ENCODE results near the gene ENSA. TPM values are rescaled to one million over a fixed set of nuclear protein-coding genes. Genes with fewer than 3 reads are reported as not detected.

Gene ENSA
- polyA plus RNA-seq, 2 of the 4 experiments (the other 2 are of a cell fraction): 67.9 to 128 TPM

DNA sequence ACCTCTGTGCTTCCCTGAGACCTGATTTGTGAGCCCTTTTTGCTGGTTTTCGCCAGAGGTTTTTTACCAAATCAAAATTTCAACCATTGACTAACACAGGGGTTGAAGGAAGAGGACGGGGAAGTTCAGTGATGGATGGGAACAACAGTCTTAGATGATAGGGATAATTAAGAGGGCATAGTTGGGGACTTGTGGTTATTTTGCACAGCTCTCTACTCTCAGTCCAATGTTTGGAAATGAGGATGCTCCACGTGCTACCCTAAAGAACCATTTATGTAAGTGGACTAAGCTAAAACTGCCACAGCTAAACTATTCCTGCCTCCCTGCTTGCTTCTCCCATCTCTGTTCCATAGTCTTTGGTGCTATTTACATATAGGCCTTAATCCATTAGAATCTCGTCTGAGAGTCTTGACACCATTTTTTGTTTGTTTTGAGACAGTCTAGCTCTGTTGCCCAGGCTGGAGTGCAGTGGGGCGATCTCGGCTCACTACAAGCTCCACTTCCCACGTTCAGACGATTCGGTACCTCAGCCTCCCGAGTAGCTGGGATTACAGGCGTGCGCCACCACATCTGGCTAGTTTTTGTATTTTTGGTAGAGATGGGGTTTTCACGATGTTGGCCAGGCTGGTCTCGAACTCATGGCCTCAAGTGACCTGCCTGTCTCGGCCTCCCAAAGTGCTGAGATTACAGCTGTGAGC is 49.3 kb downstream of the ENSA start:
- peak overlapping the region; percentile 98 for H3K27ac ChIP-seq
- peaks cover 22% of the 10 kb centered on the region for H3K4me1 ChIP-seq
- peak overlapping the region; percentile 91 for H3K4me3 ChIP-seq
- no peak; a peak in 1 of 6 replicates for ATAC-seq
- DNase-seq (ENCODE audit: low read depth in 1 of 2, low spot score in 1 of 2): no peak
- POLR2A ChIA-PET: interaction anchor here (0.6 to 6.3 kb wide), 29 partner anchors 9 to 440 kb away, joined by 3 to 201 read pairs (median 5); partner anchors contain the start of genes ENSA, FALEC, GOLPH3L and MINDY1
- 76% methylated on average over 15 of the region's 15 CpGs for WGBS (ENCODE audit: missing lambda C conversion rate)
- H3K4me2 ChIP-seq: peak overlapping the region; percentile 81
- TF ChIP-seq, protein P1, sequence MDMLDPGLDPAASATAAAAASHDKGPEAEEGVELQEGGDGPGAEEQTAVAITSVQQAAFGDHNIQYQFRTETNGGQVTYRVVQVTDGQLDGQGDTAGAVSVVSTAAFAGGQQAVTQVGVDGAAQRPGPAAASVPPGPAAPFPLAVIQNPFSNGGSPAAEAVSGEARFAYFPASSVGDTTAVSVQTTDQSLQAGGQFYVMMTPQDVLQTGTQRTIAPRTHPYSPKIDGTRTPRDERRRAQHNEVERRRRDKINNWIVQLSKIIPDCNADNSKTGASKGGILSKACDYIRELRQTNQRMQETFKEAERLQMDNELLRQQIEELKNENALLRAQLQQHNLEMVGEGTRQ (IDR thresholded peaks at IDR 0.05): no peak
- TF ChIP-seq, protein P2, sequence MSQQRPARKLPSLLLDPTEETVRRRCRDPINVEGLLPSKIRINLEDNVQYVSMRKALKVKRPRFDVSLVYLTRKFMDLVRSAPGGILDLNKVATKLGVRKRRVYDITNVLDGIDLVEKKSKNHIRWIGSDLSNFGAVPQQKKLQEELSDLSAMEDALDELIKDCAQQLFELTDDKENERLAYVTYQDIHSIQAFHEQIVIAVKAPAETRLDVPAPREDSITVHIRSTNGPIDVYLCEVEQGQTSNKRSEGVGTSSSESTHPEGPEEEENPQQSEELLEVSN (IDR thresholded peaks at IDR 0.05; ENCODE audit: borderline replicate concordance, low read depth): no peak
- TF ChIP-seq POLR2AphosphoS2 (conservative IDR thresholded peaks at IDR 0.05; ENCODE audit: low read length) (no peak), POLR2A (IDR thresholded peaks at IDR 0.05; ENCODE audit: low read length) (no peak), TP53 (CRISPR knock-in tag; IDR thresholded peaks at IDR 0.05) (0 out of 2 replicates have a peak, but pooled peaks have one; percentile 54), RAD21 (conservative IDR thresholded peaks at IDR 0.05 in 1 of 2, IDR thresholded peaks at IDR 0.05 in 1 of 2) (no peak), GATA3 (IDR thresholded peaks at IDR 0.05; ENCODE audit: borderline replicate concordance) (no peak)
- FAIRE-seq: no peak
- no peaks in the 10 kb centered on the region for H3K9me3 ChIP-seq
- CTCF ChIA-PET: interaction anchor here (0.8 to 7.4 kb wide), 8 partner anchors 9 to 233 kb away, joined by 3 to 140 read pairs (median 4); no protein-coding TSS in a partner anchor

DNA sequence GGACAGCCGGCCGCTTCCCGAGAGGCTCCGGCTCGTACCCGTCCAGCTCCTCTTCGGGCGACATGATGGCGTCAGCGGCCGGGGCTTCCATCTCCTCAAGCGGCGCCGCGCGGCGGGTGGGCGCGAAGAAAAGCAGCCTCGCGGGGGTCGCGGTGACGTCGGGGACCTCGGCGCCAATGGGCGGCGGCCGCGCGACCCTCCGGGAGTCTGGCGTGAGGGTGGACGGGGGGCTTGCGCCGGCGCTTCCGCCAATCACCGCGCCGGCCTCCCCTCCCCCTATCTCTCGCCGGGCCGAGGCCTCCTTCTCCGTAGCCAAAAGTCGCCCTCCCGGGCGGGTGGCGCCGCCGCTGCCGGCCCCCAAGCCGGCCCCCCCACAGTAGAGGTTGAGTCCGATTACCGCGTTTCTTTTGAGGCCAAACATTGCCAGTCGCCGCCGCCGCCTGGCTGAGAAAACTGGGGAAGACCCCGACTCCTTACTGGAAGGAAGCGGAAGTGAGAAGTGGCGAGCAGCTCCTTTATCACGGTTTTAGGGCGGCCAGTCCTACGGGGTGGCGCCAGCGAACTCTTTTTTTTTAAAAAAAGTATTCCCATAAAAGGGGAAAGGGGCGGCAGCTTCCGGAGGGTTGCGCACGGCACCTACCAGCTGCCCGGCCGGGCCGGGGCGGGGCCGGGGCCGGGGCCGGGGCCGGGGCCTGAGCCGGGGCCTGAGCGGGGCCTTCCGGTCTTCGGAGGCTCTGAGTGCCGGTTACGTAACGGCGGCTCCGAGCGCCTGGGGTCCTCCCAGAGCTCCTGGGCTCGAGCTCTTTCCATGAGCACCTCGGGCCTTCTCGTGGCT is 50.1 kb downstream of the ENSA start, which contains the start of gene MCL1:
Gene MCL1 (minus strand): TSS at position 501 of the 835 bp plus-strand sequence. CDS start 80 bp downstream, at position 421.
- POLR2A ChIA-PET: interaction anchor here (0.6 to 6.3 kb wide), 31 partner anchors 10 to 441 kb away, joined by 3 to 201 read pairs (median 5); partner anchors contain the start of genes ENSA, FALEC, GOLPH3L and MINDY1
- 0% methylated on average over 12 of the region's 94 CpGs for WGBS (ENCODE audit: missing lambda C conversion rate)
- DNase-seq (ENCODE audit: low read depth in 1 of 2, low spot score in 1 of 2) (peak; percentile 84 to 96), ATAC-seq (peak; percentile 90 to 94), FAIRE-seq (no peak)
- Histone ChIP-seq H3K4me3 (peak within 1 kb of the TSS; percentile 91), H3K4me2 (peak within 1 kb of the TSS; percentile 81), H3K4me1 (peaks cover 30% of the 10 kb centered on the region), H3K9me3 (no peaks in the 10 kb centered on the region), H3K27ac (peak within 1 kb of the TSS; percentile 98)
- CTCF ChIA-PET: interaction anchor here (0.8 to 7.4 kb wide), 9 partner anchors 10 to 233 kb away, joined by 3 to 140 read pairs (median 3); no protein-coding TSS in a partner anchor
- TF ChIP-seq CHD4 (IDR thresholded peaks at IDR 0.05; ENCODE audit: borderline replicate concordance): no peak
- TF ChIP-seq ZSCAN20 (CRISPR knock-in tag; IDR thresholded peaks at IDR 0.05): no peak
- no peak for TF ChIP-seq EHMT2 (IDR thresholded peaks at IDR 0.05; ENCODE audit: low read depth)
- TF ChIP-seq, protein P3, sequence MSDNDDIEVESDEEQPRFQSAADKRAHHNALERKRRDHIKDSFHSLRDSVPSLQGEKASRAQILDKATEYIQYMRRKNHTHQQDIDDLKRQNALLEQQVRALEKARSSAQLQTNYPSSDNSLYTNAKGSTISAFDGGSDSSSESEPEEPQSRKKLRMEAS (IDR thresholded peaks at IDR 0.05): peak; percentile 19; the same call in 1 of the 2 replicates
- TF ChIP-seq EHF (CRISPR knock-in tag; IDR thresholded peaks at IDR 0.05): peak; percentile 33; the same call in 1 of the 2 replicates
- no peak for TF ChIP-seq JUNB (IDR thresholded peaks at IDR 0.05)
- TF ChIP-seq FOXS1 (CRISPR knock-in tag; IDR thresholded peaks at IDR 0.05): no peak
- TF ChIP-seq, protein P4, sequence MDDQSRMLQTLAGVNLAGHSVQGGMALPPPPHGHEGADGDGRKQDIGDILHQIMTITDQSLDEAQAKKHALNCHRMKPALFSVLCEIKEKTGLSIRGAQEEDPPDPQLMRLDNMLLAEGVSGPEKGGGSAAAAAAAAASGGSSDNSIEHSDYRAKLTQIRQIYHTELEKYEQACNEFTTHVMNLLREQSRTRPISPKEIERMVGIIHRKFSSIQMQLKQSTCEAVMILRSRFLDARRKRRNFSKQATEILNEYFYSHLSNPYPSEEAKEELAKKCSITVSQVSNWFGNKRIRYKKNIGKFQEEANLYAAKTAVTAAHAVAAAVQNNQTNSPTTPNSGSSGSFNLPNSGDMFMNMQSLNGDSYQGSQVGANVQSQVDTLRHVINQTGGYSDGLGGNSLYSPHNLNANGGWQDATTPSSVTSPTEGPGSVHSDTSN (IDR thresholded peaks at IDR 0.05): no peak; the same call in 1 of the 2 replicates
- TF ChIP-seq HOXA7 (CRISPR knock-in tag; IDR thresholded peaks at IDR 0.05): no peak
- no peak for TF ChIP-seq CBX8 (IDR thresholded peaks at IDR 0.05)
- no peak for TF ChIP-seq CHD2 (IDR thresholded peaks at IDR 0.05; ENCODE audit: low read length, partially characterized antibody)
- TF ChIP-seq, protein P5, sequence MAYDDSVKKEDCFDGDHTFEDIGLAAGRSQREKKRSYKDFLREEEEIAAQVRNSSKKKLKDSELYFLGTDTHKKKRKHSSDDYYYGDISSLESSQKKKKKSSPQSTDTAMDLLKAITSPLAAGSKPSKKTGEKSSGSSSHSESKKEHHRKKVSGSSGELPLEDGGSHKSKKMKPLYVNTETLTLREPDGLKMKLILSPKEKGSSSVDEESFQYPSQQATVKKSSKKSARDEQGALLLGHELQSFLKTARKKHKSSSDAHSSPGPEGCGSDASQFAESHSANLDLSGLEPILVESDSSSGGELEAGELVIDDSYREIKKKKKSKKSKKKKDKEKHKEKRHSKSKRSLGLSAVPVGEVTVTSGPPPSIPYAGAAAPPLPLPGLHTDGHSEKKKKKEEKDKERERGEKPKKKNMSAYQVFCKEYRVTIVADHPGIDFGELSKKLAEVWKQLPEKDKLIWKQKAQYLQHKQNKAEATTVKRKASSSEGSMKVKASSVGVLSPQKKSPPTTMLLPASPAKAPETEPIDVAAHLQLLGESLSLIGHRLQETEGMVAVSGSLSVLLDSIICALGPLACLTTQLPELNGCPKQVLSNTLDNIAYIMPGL (CRISPR knock-in tag; IDR thresholded peaks at IDR 0.05; ENCODE audit: borderline replicate concordance): peak; percentile 88
- TF ChIP-seq, protein P6, sequence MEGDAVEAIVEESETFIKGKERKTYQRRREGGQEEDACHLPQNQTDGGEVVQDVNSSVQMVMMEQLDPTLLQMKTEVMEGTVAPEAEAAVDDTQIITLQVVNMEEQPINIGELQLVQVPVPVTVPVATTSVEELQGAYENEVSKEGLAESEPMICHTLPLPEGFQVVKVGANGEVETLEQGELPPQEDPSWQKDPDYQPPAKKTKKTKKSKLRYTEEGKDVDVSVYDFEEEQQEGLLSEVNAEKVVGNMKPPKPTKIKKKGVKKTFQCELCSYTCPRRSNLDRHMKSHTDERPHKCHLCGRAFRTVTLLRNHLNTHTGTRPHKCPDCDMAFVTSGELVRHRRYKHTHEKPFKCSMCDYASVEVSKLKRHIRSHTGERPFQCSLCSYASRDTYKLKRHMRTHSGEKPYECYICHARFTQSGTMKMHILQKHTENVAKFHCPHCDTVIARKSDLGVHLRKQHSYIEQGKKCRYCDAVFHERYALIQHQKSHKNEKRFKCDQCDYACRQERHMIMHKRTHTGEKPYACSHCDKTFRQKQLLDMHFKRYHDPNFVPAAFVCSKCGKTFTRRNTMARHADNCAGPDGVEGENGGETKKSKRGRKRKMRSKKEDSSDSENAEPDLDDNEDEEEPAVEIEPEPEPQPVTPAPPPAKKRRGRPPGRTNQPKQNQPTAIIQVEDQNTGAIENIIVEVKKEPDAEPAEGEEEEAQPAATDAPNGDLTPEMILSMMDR (IDR thresholded peaks at IDR 0.05): no peak
- peak; percentile 97 for TF ChIP-seq ZFP36 (IDR thresholded peaks at IDR 0.05; ENCODE audit: borderline replicate concordance, partially characterized antibody)
- no peak for TF ChIP-seq NPAS2 (CRISPR knock-in tag; IDR thresholded peaks at IDR 0.05; ENCODE audit: borderline replicate concordance)
- no peak for TF ChIP-seq HOXB13 (CRISPR knock-in tag; IDR thresholded peaks at IDR 0.05; ENCODE audit: low read depth)
- TF ChIP-seq CBX2 (IDR thresholded peaks at IDR 0.05; ENCODE audit: borderline replicate concordance, low read depth): no peak
- TF ChIP-seq RCOR1 (IDR thresholded peaks at IDR 0.05; ENCODE audit: low read depth, low read length): no peak
- 0 out of 2 replicates have a peak, but pooled peaks have one; percentile 44 for TF ChIP-seq TFCP2L1 (CRISPR knock-in tag; IDR thresholded peaks at IDR 0.05)
- TF ChIP-seq RFX5 (IDR thresholded peaks at IDR 0.05): no peak
- TF ChIP-seq, protein P7, sequence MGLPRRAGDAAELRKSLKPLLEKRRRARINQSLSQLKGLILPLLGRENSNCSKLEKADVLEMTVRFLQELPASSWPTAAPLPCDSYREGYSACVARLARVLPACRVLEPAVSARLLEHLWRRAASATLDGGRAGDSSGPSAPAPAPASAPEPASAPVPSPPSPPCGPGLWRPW (IDR thresholded peaks at IDR 0.05): no peak

Measured in A549 (cell line).